DND-41 (cell line): ENCODE results near the gene COMMD6.

ENCODE experiments used
- ATAC-seq: fragments of 200-7000 bp; cut with Tn5 transposase; 3 replicates; pipeline ENCODE4 v1.9.1; 2021; ENCODE audit warnings: low read depth; ENCODE audit not compliant: insufficient read depth
- DNase-seq: peaks from one replicate; pipeline ENCODE4 v3.0.0-alpha.2; 2020
- H2AFZ ChIP-seq: 2 replicates; pipeline ENCODE4 v1.6.0; 2012; ENCODE audit warnings: low read depth, low read length
- H3K27ac ChIP-seq: 2 replicates; pipeline ENCODE4 v1.5.1; 2012; ENCODE audit warnings: low read length, inconsistent platforms
- H3K27me3 ChIP-seq: fragments of 200-600 bp; sonication (generic); 2 replicates; pipeline ENCODE4 v1.6.0; 2012; ENCODE audit warnings: low read length, mild to moderate bottlenecking, inconsistent platforms; ENCODE audit not compliant: insufficient read depth, poor library complexity
- H3K36me3 ChIP-seq: 2 replicates; pipeline ENCODE4 v1.5.1; 2012; ENCODE audit warnings: low read length, inconsistent platforms; ENCODE audit not compliant: insufficient read depth
- H3K4me1 ChIP-seq: 2 replicates; pipeline ENCODE4 v1.5.1; 2012; ENCODE audit warnings: mild to moderate bottlenecking, low read length; ENCODE audit not compliant: insufficient read depth
- H3K4me2 ChIP-seq: 2 replicates; pipeline ENCODE4 v1.6.0; 2012; ENCODE audit warnings: mild to moderate bottlenecking, moderate library complexity, low read length, inconsistent platforms; ENCODE audit not compliant: insufficient read depth
- H3K4me3 ChIP-seq, 2 experiments: fragments of 200-600 bp in 1 of 2; shearing (Covaris generic) in 1 of 2; 2 replicates each; pipeline ENCODE4 v1.5.1; 2012 to 2016; ENCODE audit warnings: inconsistent platforms in 2 of 2, low read length in 2 of 2, mild to moderate bottlenecking in 2 of 2, low read depth in 1 of 2, moderate library complexity in 1 of 2
- H3K79me2 ChIP-seq: 2 replicates; pipeline ENCODE4 v1.6.0; 2012; ENCODE audit warnings: low read length, inconsistent platforms; ENCODE audit not compliant: insufficient read depth
- H3K9ac ChIP-seq: 2 replicates; pipeline ENCODE4 v1.6.0; 2012; ENCODE audit warnings: low read depth, mild to moderate bottlenecking, inconsistent platforms, low read length, moderate library complexity
- H3K9me3 ChIP-seq: 2 replicates; pipeline ENCODE4 v1.5.1; 2012; ENCODE audit warnings: low read length, moderate library complexity, mild to moderate bottlenecking, inconsistent platforms; ENCODE audit not compliant: insufficient read depth, severe bottlenecking
- H4K20me1 ChIP-seq: 2 replicates; pipeline ENCODE4 v1.6.0; 2012; ENCODE audit warnings: low read length; ENCODE audit not compliant: insufficient read depth
- CTCF ChIP-seq: IDR thresholded peaks from 2 replicates; pipeline ENCODE4 v1.5.1; 2012; ENCODE audit warnings: borderline replicate concordance, low read length, moderate library complexity, mild to moderate bottlenecking; ENCODE audit not compliant: poor library complexity, severe bottlenecking; ENCODE audit errors: extremely low read depth
- EZH2 ChIP-seq: IDR thresholded peaks from 3 replicates; pipeline ENCODE4 v1.6.1; 2012; ENCODE audit warnings: borderline replicate concordance, low read depth, mild to moderate bottlenecking, moderate library complexity, low read length, inconsistent platforms; ENCODE audit not compliant: severe bottlenecking

The COMMD6 gene

GRCh38 chr13:75530549-75530961 is 7.1 kb downstream of the COMMD6 start:
- TF ChIP-seq EZH2 (no peak), CTCF (no peak)
- Histone ChIP-seq H3K4me3 (no peak overlapping the region), H3K9ac (no peak overlapping the region), H3K9me3 (no peaks in the 10 kb centered on the region), H3K27me3 (no peaks in the 10 kb centered on the region), H3K4me1 (peaks cover 8% of the 10 kb centered on the region; the same call in 1 of the 2 replicates), H4K20me1 (peaks cover 5% of the 10 kb centered on the region), H2AFZ (no peak overlapping the region), H3K4me2 (no peak overlapping the region), H3K79me2 (peaks cover 6% of the 10 kb centered on the region; the same call in 1 of the 2 replicates), H3K36me3 (peaks cover 34% of the 10 kb centered on the region), H3K27ac (no peak overlapping the region)
- no peak for ATAC-seq
- DNase-seq: no peak

- TF ChIP-seq CTCF: no peak
- TF ChIP-seq EZH2: no peak
- H3K27ac ChIP-seq: no peak overlapping the region
- H3K4me2 ChIP-seq: no peak overlapping the region
- H2AFZ ChIP-seq: no peak overlapping the region
- H3K4me3 ChIP-seq: no peak overlapping the region
- no peaks in the 10 kb centered on the region for H4K20me1 ChIP-seq
- H3K9me3 ChIP-seq: no peaks in the 10 kb centered on the region
- DNase-seq (no peak), ATAC-seq (no peak)
- H3K36me3 ChIP-seq: peaks cover 8% of the 10 kb centered on the region; the same call in 1 of the 2 replicates
- H3K4me1 ChIP-seq: no peaks in the 10 kb centered on the region
- no peaks in the 10 kb centered on the region for H3K27me3 ChIP-seq
- no peaks in the 10 kb centered on the region for H3K79me2 ChIP-seq
- H3K9ac ChIP-seq: no peak overlapping the region
Observed at GRCh38 chr13:75521956-75522355, 15.7 kb downstream of the COMMD6 start.

- Histone ChIP-seq H3K4me3 (no peak overlapping the region), H3K9me3 (no peaks in the 10 kb centered on the region), H3K4me1 (peaks cover 6% of the 10 kb centered on the region), H3K27ac (no peak overlapping the region), H3K4me2 (no peak overlapping the region), H3K36me3 (no peaks in the 10 kb centered on the region), H3K27me3 (no peaks in the 10 kb centered on the region), H3K9ac (no peak overlapping the region), H3K79me2 (no peaks in the 10 kb centered on the region), H4K20me1 (no peaks in the 10 kb centered on the region), H2AFZ (no peak overlapping the region)
- no peak for TF ChIP-seq EZH2
- no peak for TF ChIP-seq CTCF
- DNase-seq (no peak), ATAC-seq (no peak)
Observed at GRCh38 chr13:75518439-75519088, 19.1 kb downstream of the COMMD6 start.
